WI38 (cell line): ENCODE results near the gene TIMM8A.
"Not testable (repeated sequence)": the region's sequence is repeated elsewhere in the genome, so short reads cannot be mapped to it uniquely, and the experiment has no call there.

Experiments
- H3K4me3 ChIP-seq: 2 replicates; pipeline ENCODE4 v1.5.1; 2011; ENCODE audit warnings: low read depth, mild to moderate bottlenecking, control low read depth, low read length
- TF ChIP-seq, protein P1 (sequence below): IDR thresholded peaks from 2 replicates; pipeline ENCODE4 v1.5.1; 2012; ENCODE audit warnings: low read depth, mild to moderate bottlenecking, control low read depth, low read length

The TIMM8A gene

DNA sequence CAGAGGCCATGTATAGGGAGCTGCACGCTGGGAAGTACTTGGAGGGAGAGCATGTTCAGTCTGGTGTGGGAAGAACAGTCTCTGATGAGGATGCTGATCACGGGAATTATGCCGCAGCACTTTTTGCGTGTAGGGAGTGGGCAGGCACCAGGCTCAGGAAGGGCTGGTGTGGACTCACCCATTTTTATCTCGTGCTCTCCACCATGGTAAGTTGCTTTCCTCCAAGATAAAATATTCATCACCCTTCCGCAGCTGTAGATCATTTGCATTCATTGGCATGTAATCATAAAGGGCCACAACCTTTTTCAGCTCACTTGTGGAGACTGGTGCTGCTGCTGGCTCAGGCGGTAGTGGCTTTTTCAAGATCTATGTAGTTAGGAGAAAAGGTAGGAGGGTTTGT is 11.8 kb upstream of the TIMM8A start:
- TF ChIP-seq, protein P1, sequence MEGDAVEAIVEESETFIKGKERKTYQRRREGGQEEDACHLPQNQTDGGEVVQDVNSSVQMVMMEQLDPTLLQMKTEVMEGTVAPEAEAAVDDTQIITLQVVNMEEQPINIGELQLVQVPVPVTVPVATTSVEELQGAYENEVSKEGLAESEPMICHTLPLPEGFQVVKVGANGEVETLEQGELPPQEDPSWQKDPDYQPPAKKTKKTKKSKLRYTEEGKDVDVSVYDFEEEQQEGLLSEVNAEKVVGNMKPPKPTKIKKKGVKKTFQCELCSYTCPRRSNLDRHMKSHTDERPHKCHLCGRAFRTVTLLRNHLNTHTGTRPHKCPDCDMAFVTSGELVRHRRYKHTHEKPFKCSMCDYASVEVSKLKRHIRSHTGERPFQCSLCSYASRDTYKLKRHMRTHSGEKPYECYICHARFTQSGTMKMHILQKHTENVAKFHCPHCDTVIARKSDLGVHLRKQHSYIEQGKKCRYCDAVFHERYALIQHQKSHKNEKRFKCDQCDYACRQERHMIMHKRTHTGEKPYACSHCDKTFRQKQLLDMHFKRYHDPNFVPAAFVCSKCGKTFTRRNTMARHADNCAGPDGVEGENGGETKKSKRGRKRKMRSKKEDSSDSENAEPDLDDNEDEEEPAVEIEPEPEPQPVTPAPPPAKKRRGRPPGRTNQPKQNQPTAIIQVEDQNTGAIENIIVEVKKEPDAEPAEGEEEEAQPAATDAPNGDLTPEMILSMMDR, result no peak
- no peak overlapping the region for H3K4me3 ChIP-seq

DNA sequence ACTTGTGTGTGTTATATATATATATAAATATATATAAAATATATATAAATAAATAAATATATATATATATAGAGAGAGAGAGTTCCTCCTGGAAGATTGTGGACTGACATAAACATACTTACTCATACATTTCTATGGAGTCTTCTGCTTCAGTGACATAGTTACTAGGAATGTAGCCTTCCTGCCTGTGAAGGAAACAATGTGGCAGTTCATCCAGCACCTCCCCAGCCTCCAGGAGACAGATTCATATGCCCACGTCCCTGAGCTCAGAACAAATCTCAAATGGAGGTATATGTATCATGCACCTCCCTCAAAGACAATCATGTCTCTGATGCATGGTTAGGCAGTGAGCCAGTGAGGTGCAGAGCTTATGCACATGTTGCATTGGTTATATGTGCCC is 11.4 kb upstream of the TIMM8A start:
- TF ChIP-seq, protein P1, result no peak
- no peak overlapping the region for H3K4me3 ChIP-seq

DNA sequence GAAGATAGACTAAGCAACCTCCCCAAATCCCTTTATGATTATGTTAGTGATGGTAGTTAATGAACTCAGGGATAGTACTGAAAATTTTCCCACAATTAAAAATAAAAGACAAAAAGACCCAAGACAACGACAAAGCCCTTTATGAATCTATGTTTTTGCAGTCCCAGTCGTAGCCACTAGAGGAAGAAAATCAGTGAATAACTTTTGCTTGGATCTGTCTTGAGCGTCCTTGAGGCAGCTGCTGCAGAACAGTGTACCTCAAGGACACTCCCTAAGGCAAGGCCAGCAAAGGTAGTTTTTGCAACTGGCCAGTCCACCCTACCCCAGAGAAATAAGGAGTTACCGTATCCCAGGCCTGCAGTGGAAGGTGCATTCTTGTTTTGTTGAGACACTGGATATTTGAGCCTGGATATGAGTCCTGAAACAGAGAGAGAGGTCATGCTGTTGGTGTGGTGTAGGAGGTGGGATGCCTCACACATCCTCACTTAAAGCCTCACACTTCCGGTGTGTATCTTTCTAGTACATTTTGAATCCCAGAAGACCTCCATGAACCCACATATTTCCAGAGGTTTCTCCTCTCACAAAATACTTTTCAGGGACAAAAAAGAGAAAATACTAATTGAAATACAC is 8.7 kb upstream of the TIMM8A start:
- no peak overlapping the region for H3K4me3 ChIP-seq
- TF ChIP-seq, protein P1, result peak; percentile 44; the same call in 1 of the 2 replicates

DNA sequence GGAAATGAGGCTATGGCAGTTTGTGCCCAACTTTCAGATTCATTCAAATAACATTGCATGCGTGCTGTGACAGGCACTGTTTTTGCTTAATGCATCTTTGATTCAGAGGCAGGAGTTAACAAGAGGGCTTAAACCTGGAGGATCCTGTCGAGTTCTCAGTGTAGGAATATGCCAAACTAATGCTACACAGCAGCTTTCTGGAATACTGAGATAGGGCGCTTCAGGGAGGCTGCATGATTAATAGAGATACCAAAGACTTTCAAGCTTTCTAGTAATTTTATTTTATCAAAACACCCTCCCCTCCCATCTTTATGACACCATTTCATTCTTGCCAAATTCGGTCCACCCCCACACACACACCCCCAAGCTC is 636 bp upstream of the TIMM8A start:
- peak overlapping the region; percentile 73 for H3K4me3 ChIP-seq

DNA sequence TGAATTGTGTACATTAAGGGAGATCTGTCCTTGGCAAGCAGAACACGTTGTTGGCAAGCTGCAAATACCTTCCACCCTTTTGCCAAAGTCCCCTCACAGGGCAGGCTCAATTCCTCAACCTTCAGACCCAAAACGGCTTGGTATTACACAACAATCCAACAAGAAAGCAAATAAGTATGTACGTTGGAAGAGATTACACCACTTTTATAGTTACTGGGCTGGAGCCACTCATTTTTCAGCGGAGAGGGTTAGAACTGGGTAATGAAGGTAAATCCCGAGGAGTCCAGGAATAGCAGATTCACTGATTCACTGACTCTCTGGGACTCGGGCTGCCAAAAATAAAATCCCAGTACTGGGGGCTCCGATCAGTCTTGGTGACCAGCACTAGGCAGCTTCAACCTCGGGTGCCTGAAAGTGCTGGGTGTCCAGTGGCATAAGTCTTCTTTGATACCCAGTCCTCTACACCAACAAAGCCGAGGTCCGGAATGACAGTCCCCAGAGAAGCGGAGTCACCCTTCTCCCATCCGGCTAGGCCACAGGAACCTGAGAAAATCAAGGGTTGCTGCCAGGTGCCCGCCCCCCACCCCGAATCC is 587 bp downstream of the TIMM8A start:
- TF ChIP-seq, protein P1, result no peak
- H3K4me3 ChIP-seq, result peak overlapping the region; percentile 73

More for the DNA sequence above, 636 bp upstream of the TIMM8A start:
- TF ChIP-seq, protein P1, result no peak

DNA sequence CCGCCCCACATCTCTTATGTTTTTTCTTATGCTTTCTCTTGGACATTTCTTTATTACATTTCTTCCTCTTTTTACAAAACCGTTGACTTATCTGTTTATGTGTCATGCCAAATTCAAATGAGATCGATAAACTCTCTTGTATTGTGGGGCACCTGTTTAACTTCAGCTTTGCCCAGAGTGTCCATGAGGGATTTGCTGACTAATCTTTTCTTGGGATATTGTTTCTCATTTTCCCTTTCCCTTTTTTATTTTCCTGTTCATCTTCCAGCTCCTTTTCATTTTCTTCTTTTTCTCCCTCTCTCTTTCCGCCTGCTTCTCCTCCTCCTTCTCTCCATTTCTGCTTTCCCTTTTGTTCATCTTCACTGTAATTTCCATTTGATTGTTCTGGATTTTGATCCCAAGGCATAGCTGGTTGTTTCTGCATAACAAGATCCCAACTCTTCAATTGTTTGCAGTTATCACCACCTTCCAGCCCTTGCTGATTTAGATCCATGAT is 10.7 kb downstream of the TIMM8A start:
- TF ChIP-seq, protein P1, result no peak
- no peak overlapping the region for H3K4me3 ChIP-seq

DNA sequence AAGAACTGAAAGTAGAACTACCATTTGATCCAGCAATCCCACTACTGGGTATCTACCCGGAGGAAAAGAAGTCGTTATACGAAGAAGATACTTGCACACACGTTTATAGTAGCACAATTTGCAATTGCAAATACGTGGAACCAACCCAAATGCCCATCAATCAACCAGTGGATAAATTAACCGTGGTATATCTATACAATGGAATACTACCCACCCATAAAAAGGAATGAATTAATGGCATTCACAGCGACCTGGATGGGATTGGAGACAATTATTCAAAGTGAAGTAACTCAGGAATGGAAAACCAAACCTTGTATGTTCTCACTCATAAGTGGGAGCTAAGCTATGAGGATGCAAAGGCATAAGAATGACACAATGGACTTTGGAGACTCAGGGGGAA is 14.2 kb downstream of the TIMM8A start:
- H3K4me3 ChIP-seq, result not testable (repeated sequence)

DNA sequence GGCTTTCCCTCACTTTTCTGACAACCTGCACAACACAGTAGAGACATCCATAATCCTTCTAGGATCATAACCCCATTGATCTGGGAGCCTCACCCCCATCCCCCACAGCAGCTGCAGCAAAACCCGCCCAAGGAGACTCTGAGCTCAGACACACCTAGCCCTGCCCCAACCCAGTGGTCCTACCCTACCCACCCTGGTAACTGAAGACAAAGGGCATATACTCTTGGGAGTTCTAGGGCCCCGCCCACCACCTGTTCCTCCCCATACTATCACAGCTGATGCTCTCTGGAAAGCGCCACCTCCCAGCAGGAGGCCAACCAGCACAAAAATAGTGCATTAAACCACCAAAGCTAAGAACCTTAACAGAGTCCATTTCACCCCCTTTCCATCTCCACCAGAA is 21.9 kb downstream of the TIMM8A start:
- H3K4me3 ChIP-seq, result not testable (repeated sequence)
